Measurements from ENCODE around the gene AFAP1.

Gene AFAP1

DNA sequence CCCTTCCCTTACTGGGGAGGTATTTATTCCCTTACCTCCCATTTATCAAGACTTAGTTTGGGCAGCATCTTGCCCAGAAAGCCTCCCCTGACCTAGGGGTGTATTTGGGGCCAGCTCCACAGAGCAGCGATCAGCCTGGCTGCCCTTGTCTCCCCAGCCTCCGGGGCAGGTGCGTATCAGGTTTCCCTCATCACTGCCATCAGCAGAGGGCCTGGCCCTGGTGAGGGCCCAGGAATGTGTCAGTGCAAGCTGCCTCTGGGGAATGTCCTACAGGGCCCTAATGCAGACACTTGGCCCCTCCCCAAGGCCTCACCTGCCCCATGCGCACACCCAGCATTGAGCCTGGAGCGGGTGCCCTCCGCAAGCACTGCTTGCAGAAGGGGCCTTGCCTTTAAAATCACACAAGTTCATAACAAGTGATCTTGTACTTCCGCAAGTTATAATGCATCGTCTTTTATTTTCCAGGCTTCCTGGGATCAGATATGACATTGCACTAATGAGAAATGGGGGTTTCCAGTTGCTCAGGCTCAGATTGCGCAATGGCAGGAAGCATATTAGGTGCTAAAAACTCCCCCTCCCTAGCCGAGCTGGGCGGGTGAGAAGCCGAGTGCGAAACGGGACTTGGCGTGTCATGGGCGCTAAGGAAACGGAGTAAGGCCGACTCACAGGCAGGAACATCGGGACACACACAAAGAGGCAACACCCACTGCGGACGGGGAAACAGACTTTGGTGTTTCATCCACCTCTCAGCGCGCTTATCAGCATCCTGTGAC, 25.4 kb upstream of the AFAP1 start:
- in situ Hi-C loops (cut with MboI; ENCODE audit: low sequenced_read_pairs, unreplicated experiment): no loop called here
- DNase-seq (ENCODE audit: low spot score): no peak
- TF ChIP-seq, protein P1, sequence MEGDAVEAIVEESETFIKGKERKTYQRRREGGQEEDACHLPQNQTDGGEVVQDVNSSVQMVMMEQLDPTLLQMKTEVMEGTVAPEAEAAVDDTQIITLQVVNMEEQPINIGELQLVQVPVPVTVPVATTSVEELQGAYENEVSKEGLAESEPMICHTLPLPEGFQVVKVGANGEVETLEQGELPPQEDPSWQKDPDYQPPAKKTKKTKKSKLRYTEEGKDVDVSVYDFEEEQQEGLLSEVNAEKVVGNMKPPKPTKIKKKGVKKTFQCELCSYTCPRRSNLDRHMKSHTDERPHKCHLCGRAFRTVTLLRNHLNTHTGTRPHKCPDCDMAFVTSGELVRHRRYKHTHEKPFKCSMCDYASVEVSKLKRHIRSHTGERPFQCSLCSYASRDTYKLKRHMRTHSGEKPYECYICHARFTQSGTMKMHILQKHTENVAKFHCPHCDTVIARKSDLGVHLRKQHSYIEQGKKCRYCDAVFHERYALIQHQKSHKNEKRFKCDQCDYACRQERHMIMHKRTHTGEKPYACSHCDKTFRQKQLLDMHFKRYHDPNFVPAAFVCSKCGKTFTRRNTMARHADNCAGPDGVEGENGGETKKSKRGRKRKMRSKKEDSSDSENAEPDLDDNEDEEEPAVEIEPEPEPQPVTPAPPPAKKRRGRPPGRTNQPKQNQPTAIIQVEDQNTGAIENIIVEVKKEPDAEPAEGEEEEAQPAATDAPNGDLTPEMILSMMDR (IDR thresholded peaks at IDR 0.05; ENCODE audit: borderline replicate concordance, control extremely low read depth, extremely low read depth, insufficient read depth, missing control alignments): no peak

DNA sequence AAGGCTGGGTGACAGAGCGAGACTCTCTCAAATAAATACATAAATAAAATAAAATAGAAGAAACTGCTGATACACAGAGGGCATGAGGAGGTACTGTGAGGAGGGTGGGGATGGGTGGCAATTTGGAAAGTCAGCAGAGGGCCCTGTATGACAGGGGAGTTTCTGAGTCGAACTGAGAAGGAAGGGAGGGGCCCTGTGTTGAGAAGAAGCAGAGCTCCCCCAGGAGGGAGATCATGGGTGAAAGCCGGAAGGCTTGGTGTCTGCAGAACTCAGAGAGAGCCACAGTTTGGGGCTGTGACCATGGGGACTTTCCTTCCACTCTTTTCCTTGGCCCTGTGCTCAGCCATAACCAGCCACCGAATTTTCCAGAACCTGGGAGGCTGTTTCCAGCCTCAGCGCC, 24.8 kb upstream of the AFAP1 start:
- TF ChIP-seq, protein P1 (IDR thresholded peaks at IDR 0.05; ENCODE audit: borderline replicate concordance, control extremely low read depth, extremely low read depth, insufficient read depth, missing control alignments): no peak
- in situ Hi-C loops (cut with MboI; ENCODE audit: low sequenced_read_pairs, unreplicated experiment): no loop called here
- peak; percentile 69 for DNase-seq (ENCODE audit: low spot score)

DNA sequence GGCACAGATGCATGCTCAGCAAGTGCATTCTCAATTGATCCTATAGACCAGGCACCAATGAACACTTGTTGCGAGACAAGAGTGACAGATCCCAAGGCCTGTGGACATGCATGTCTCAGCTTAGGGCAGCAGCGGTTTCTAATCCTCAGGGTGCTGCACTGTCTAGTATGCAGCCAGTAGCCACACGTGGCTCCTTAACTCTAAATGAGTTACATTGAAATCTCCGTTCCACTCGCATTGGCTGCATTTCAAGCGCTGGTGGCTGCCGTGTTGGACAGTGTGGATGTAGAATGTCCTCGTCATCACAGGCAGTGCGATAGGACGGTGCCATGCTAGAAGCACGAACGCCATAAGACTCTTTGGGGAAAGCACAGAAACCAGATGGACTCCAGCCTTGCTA, 24.0 kb upstream of the AFAP1 start:
- no peak for DNase-seq (ENCODE audit: low spot score)
- TF ChIP-seq, protein P1 (IDR thresholded peaks at IDR 0.05; ENCODE audit: borderline replicate concordance, control extremely low read depth, extremely low read depth, insufficient read depth, missing control alignments): no peak
- in situ Hi-C loops (cut with MboI; ENCODE audit: low sequenced_read_pairs, unreplicated experiment): no loop called here

DNA sequence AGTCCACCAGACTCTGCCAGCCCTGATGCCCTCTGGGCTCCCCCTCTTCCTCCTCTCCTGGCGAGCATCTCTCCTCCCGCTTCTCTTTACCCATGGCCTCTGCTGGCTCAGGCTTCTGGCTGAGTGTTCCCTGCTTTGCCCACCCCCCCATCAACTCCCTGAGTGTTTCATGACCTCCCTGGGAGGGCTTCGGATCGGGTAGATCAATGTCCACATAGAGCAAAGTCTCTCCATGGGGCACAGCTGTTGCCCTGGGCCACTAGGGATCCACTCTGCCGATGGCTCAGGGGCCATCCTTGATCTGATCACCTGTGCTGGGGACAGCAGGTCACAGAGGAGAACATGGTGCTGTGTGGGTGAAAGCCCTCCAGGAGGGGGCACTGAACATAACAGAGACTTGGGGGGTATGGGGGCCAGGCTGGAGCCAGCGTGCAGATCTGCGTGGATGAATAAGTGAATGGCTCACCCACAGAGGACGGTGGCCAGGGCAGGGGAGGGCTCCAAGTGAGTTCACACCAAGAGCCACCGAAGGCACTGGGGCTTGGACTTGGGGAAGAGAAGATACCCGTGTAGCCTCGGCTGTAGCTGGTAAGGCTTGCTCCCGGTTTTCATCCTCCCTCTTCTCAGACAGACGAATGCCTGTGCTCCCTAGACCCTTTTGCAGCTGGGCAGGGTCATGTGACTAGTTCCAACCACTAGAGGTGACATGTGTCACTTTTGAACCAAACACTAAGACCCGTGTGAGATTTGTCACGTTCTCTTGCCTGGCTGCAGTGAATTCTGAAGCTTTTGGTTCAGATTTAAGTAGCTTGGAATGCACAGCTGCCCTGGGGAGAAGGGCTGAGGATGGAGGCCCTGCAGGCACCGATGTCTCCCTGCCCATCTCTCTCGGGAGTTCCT, 23.2 kb upstream of the AFAP1 start:
- TF ChIP-seq, protein P1 (IDR thresholded peaks at IDR 0.05; ENCODE audit: borderline replicate concordance, control extremely low read depth, extremely low read depth, insufficient read depth, missing control alignments): no peak
- in situ Hi-C loops (cut with MboI; ENCODE audit: low sequenced_read_pairs, unreplicated experiment): no loop called here
- DNase-seq (ENCODE audit: low spot score): no peak

DNA sequence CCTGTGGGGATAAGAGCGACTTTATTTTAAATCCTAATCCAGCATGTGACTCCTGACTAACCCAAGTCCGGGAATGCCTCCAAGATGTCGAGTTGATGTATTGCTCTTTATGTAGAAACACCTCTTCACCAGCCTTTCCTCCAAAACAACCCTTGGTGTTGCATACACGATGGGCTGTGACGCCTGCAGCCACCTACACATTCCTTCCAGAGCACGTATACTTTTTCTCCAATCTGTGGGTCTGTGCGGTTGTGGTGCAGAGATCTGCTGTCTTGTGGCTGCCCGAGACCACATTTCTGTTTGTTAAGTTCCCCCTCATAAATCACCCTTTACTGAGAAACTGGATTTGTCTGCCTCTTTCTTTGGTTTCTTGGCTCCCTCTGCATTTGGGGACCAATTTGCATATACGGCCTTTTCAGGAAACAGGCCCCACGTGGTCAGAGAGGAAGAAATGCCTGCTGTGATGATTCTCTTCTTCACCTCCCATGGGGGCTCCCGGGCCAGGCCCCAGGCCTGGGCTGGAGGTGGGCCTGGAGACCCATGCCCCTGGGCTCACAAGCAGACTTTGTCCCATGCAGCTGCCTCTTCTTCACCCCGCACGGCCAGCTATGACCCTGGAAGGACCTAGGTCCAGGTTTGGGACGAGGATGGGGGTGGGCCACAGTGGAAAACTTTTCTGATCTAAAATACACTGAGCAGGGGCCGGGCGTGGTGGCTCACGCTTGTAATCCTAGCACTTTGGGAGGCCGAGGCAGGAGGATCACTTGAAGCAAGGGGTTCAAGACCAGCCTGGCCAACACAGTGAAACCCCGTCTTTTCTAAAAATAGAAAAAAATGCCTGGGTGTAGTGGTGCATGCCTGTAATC, 21.4 kb upstream of the AFAP1 start:
- in situ Hi-C loops (cut with MboI; ENCODE audit: low sequenced_read_pairs, unreplicated experiment): no loop called here
- DNase-seq (ENCODE audit: low spot score): peak; percentile 75
- TF ChIP-seq, protein P1 (IDR thresholded peaks at IDR 0.05; ENCODE audit: borderline replicate concordance, control extremely low read depth, extremely low read depth, insufficient read depth, missing control alignments): no peak
